GM13977 (cell line): ENCODE data around the gene ANXA3.

ENCODE experiments used
- DNase-seq: peaks from one replicate; pipeline ENCODE4 v3.0.0; 2012; ENCODE audit warnings: low spot score
- in situ Hi-C: fragments of 300-500 bp; cut with MboI; formaldehyde crosslinking; loops from one replicate; pipeline ENCODE4 v1.12.0; 2022; ENCODE audit warnings: low sequenced_read_pairs, low pct_unique_long_range_greater_than_20kb, mixed read lengths, inconsistent platforms; ENCODE audit not compliant: unreplicated experiment
- TF ChIP-seq, protein P1 (sequence below): IDR thresholded peaks from 2 replicates; pipeline ENCODE4 v1.5.1; 2012; ENCODE audit warnings: mild to moderate bottlenecking, control low read depth; ENCODE audit not compliant: insufficient read depth; ENCODE audit errors: extremely low read depth, missing control alignments

ANXA3 gene

DNA sequence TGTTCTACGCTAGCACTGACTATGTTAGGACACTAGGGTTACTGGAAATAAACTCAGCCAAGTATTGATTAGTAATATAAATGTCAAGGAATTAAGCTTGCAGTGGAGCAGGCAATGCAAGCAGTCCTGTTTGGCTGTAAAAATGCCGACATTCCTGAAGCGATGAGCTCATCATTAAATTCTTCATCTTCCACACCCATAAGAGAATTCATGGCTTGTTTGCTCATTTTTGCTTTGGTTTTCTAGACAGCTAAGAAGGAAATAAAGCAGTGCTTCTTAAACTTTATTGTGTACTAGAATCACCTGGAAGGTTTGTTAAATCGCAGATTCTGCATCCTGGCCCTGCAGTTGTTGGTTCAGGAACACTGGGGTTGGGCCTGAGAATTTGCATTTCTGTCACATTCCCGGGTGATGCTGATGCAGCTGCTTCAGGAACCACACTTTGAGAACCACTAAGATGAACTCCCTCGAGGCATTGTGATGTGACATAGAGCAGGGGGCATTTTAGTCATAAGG lies 17.8 kb downstream of the ANXA3 start:
- TF ChIP-seq, protein P1, sequence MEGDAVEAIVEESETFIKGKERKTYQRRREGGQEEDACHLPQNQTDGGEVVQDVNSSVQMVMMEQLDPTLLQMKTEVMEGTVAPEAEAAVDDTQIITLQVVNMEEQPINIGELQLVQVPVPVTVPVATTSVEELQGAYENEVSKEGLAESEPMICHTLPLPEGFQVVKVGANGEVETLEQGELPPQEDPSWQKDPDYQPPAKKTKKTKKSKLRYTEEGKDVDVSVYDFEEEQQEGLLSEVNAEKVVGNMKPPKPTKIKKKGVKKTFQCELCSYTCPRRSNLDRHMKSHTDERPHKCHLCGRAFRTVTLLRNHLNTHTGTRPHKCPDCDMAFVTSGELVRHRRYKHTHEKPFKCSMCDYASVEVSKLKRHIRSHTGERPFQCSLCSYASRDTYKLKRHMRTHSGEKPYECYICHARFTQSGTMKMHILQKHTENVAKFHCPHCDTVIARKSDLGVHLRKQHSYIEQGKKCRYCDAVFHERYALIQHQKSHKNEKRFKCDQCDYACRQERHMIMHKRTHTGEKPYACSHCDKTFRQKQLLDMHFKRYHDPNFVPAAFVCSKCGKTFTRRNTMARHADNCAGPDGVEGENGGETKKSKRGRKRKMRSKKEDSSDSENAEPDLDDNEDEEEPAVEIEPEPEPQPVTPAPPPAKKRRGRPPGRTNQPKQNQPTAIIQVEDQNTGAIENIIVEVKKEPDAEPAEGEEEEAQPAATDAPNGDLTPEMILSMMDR: no peak
- DNase-seq: no peak
- in situ Hi-C loops: no loop called here

DNA sequence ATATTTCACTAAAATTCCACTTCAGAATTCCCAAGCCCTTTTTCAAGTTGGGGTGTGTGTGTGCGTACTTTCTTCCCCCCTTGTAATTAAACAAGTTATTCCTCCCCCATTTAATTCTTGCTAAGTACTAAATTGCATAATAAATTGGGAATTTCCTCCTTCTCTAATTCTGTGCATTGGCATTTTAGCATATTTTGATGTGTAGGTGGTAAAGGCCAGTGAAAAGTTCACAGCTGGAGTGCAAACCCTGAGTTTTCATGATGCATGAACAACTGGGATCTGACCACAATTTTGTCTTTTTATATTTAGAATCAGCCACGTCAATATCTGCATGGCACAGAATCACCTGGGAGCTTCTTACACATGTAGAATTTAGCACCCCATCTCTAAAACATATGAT lies 18.5 kb downstream of the ANXA3 start:
- in situ Hi-C loops: no loop called here

DNA sequence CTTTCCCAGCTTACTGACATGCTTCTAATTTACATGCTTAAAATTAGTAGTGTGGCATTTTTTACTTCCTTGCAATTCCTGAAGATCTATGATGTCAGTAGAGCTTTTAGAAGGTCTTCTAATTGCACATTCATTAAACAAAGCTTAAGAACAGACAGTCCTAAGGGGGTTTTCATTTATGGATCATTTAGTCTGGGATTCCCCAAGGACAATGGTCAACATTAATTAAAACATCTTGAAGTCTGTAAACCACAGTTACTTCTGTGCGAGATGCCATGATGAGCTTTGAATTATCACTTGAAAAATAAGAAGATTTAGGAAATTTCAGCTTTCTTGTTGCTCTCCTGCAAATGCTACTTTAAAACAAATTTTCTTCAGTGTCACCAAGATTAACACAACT lies 20.2 kb downstream of the ANXA3 start:
- in situ Hi-C loops: no loop called here
- no peak for DNase-seq
- TF ChIP-seq, protein P1: no peak

More for the DNA sequence above, 18.5 kb downstream of the ANXA3 start:
- TF ChIP-seq, protein P1: no peak
- DNase-seq: no peak

DNA sequence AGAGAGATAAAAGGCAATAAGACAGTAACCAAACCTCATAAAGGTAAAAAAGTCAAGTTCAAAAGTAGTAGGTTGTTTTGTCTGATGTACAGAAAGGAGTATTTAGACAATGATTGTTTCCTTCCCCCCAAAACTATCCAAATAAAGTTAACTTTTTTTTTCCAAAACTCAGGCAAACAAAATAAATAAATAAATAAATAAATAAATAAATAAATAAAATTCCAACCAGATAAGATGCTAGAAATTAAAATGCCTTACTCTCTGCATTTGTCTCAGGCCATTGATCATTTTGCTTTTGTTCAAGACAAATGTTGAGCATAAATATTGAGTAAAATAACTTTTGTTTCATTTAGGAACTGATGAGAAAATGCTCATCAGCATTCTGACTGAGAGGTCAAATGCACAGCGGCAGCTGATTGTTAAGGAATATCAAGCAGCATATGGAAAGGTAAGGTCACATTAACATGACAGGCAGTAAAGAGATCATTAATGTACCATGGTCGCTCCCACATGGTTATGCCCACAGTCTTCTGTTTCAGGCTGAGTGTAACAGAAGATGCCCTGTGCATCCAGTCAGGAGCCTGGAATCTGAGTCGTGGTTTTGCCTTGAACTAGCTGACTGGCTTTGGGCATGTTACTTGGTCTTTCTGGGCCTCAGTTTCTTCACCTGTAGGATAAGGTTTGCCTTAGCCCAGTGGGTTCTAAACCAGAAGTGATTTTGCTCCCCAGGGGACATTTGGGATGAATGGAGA lies 27.3 kb downstream of the ANXA3 start:
- TF ChIP-seq, protein P1: no peak
- no peak for DNase-seq
- in situ Hi-C loops: no loop called here

DNA sequence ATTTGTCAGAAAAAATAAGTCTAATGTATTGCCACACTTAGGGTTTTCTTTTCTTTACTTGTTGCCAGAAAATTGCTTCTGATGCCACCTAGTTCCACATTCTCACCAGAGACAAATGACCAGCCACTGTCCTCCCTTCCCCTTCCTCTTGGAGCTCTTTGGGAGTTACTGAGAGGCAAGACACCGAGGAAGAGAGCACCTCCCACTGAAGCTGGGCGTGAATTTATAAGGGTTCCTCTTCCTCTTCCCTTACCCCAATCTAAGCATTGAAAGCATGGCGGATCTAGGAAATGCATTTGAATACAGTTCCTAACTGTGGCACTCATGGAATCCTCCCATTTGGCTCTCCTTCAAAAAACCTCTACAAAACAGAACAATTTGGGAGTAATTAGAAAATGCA lies 30.0 kb downstream of the ANXA3 start:
- in situ Hi-C loops: no loop called here
- TF ChIP-seq, protein P1: no peak
- DNase-seq: no peak

DNA sequence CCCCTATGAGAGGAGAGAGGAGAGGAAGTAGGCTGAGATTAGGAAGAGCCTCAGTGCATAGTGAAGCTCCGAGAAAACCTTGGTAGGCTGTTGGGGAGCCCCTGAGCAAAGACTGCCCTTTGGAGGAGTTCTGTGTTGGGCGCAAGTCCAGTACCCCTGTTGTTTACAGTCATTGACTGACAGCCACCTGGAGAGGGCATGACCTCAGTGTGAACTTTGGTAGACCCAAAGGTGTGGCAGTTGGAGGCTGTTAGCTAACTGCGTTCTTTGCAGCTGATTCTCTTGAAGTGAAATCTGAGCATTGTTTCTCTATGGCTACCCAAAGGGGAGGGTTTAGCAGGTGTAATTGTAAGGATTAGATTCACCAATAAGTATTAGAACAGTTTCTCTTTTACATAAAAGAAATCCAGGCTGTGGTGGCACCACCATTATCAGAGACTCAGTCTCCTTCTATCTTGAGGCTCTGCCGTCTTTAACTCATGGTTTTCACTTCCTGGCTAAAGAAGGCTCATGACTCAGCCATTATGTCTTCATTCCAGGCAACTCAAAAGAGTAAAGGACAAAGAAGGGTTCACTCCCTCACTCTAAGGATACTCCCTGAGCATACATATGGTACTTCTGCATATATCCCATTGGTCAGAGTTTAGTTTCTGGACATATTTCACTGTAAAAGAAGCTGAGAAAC lies 33.4 kb downstream of the ANXA3 start:
- TF ChIP-seq, protein P1: no peak
- in situ Hi-C loops: no loop called here
- no peak for DNase-seq
